Neural progenitor cell (in vitro differentiated cells): ENCODE measurements around the gene NR3C2. TPM values are rescaled to one million over a fixed set of nuclear protein-coding genes. Genes with fewer than 3 reads are reported as not detected.

Source experiments
- DNase-seq: peaks from one replicate; pipeline ENCODE4 v3.0.0-alpha.2; 2016; ENCODE audit warnings: low spot score
- H2AFZ ChIP-seq: fragments of 200-600 bp; sonication (generic); replicated peaks from 2 replicates; pipeline ENCODE4 v1.6.1; 2016; ENCODE audit warnings: antibody characterized with exemption
- H3F3A ChIP-seq: fragments of 200-600 bp; sonication (generic); 2 replicates; pipeline ENCODE4 v1.6.1; 2016; ENCODE audit warnings: antibody characterized with exemption, low read depth
- H3K27ac ChIP-seq: fragments of 200-600 bp; sonication (generic); 2 replicates; pipeline ENCODE4 v1.5.1; 2016; ENCODE audit warnings: mild to moderate bottlenecking
- H3K27me3 ChIP-seq: fragments of 200-600 bp; sonication (generic); 2 replicates; pipeline ENCODE4 v1.6.1; 2016; ENCODE audit warnings: mild to moderate bottlenecking, moderate library complexity
- H3K36me3 ChIP-seq: fragments of 200-600 bp; sonication (generic); 2 replicates; pipeline ENCODE4 v1.5.1; 2016
- H3K4me1 ChIP-seq: fragments of 200-600 bp; sonication (generic); 2 replicates; pipeline ENCODE4 v1.6.1; 2016; ENCODE audit warnings: mixed run types
- H3K4me2 ChIP-seq: fragments of 200-600 bp; sonication (generic); 2 replicates; pipeline ENCODE4 v1.6.1; 2016
- H3K4me3 ChIP-seq: fragments of 200-600 bp; sonication (generic); 2 replicates; pipeline ENCODE4 v1.5.1; 2016
- H3K79me2 ChIP-seq: fragments of 200-600 bp; sonication (generic); 2 replicates; pipeline ENCODE4 v1.6.1; 2016; ENCODE audit warnings: low read depth
- H3K9ac ChIP-seq: fragments of 200-600 bp; sonication (generic); 2 replicates; pipeline ENCODE4 v1.6.1; 2016
- H3K9me3 ChIP-seq: fragments of 200-600 bp; sonication (generic); 2 replicates; pipeline ENCODE4 v1.5.1; 2016; ENCODE audit warnings: low read depth
- H4K20me1 ChIP-seq: fragments of 200-600 bp; sonication (generic); 2 replicates; pipeline ENCODE4 v1.6.1; 2016; ENCODE audit warnings: low read depth
- H3K27ac Mint-ChIP-seq: 3 replicates; pipeline ENCODE4 v1.8.0; 2021; ENCODE audit warnings: mixed read lengths
- H3K27me3 Mint-ChIP-seq: 2 replicates; pipeline ENCODE4 v1.8.0; 2022; ENCODE audit warnings: low read depth, mild to moderate bottlenecking, inconsistent platforms, moderate library complexity, mixed read lengths; ENCODE audit not compliant: insufficient read depth
- H3K36me3 Mint-ChIP-seq: 3 replicates; pipeline ENCODE4 v1.8.0; 2021; ENCODE audit warnings: mixed read lengths
- H3K4me1 Mint-ChIP-seq: 3 replicates; pipeline ENCODE4 v1.8.0; 2021; ENCODE audit warnings: mixed read lengths
- H3K4me3 Mint-ChIP-seq: 3 replicates; pipeline ENCODE4 v1.8.0; 2021; ENCODE audit warnings: mild to moderate bottlenecking, moderate library complexity, mixed read lengths
- H3K9me3 Mint-ChIP-seq: 3 replicates; pipeline ENCODE4 v1.8.0; 2020; ENCODE audit warnings: mixed read lengths
- EZH2 ChIP-seq: fragments of 200-600 bp; sonication (generic); IDR thresholded peaks from 2 replicates; pipeline ENCODE4 v1.6.1; 2017; ENCODE audit warnings: antibody characterized with exemption, mild to moderate bottlenecking, moderate library complexity
- EZH2phosphoT487 ChIP-seq: fragments of 200-600 bp; sonication (generic); IDR thresholded peaks from 2 replicates; pipeline ENCODE4 v1.6.1; 2017; ENCODE audit warnings: antibody characterized with exemption
- total RNA-seq: library from RNA; depleted of rRNA; stranded (reverse); fragments of >200 nt; gene quantifications from 2 replicates; pipeline ENCODE4 v1.2.3, GENCODE V29; 2015; ENCODE audit warnings: low replicate concordance
- TF ChIP-seq, protein P1 (sequence below): fragments of 200-600 bp; sonication (generic); IDR thresholded peaks from 2 replicates; pipeline ENCODE4 v1.5.1; 2017; ENCODE audit warnings: antibody characterized with exemption, mild to moderate bottlenecking

NR3C2 gene
- total RNA-seq, 1 donor from 2014 or later = 0.73 TPM

DNA sequence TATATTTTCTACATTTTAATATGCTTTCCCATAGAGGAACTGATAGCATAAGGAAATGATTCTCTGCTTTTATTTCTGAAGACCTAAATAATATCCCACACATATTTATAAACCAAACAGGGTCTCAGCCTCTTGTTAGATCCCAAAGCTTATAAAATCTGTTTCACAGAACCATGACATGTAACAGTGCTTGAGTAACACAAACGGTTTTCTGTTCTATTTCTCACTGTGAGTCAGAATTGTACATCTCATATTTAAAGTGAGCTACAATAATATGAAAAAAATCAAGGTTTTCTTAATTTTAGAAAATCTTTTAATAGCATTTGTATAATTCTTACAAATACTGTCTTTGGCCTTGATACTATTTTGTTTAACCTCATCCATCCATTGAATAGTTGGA, 51.2 kb downstream of the NR3C2 start:
- Histone ChIP-seq H3K27me3 (no peaks in the 10 kb centered on the region), H2AFZ (no peak overlapping the region), H3K9me3 (no peaks in the 10 kb centered on the region), H3K36me3 (no peaks in the 10 kb centered on the region), H3K27ac (no peak overlapping the region), H3K4me3 (no peak overlapping the region), H3K4me2 (no peak overlapping the region), H3K4me1 (no peaks in the 10 kb centered on the region), H3K79me2 (no peaks in the 10 kb centered on the region), H3K9ac (no peak overlapping the region), H4K20me1 (no peaks in the 10 kb centered on the region), H3F3A (no peaks in the 10 kb centered on the region)
- H3K36me3 Mint-ChIP-seq = no peaks in the 10 kb centered on the region
- peaks cover 1% of the 10 kb centered on the region for H3K9me3 Mint-ChIP-seq
- H3K27ac Mint-ChIP-seq = no peak overlapping the region
- TF ChIP-seq EZH2phosphoT487 = no peak
- TF ChIP-seq EZH2 = no peak
- TF ChIP-seq, protein P1, sequence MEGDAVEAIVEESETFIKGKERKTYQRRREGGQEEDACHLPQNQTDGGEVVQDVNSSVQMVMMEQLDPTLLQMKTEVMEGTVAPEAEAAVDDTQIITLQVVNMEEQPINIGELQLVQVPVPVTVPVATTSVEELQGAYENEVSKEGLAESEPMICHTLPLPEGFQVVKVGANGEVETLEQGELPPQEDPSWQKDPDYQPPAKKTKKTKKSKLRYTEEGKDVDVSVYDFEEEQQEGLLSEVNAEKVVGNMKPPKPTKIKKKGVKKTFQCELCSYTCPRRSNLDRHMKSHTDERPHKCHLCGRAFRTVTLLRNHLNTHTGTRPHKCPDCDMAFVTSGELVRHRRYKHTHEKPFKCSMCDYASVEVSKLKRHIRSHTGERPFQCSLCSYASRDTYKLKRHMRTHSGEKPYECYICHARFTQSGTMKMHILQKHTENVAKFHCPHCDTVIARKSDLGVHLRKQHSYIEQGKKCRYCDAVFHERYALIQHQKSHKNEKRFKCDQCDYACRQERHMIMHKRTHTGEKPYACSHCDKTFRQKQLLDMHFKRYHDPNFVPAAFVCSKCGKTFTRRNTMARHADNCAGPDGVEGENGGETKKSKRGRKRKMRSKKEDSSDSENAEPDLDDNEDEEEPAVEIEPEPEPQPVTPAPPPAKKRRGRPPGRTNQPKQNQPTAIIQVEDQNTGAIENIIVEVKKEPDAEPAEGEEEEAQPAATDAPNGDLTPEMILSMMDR = no peak
- no peaks in the 10 kb centered on the region for H3K27me3 Mint-ChIP-seq
- peaks cover 9% of the 10 kb centered on the region for H3K4me1 Mint-ChIP-seq
- no peak overlapping the region for H3K4me3 Mint-ChIP-seq
- DNase-seq = no peak

DNA sequence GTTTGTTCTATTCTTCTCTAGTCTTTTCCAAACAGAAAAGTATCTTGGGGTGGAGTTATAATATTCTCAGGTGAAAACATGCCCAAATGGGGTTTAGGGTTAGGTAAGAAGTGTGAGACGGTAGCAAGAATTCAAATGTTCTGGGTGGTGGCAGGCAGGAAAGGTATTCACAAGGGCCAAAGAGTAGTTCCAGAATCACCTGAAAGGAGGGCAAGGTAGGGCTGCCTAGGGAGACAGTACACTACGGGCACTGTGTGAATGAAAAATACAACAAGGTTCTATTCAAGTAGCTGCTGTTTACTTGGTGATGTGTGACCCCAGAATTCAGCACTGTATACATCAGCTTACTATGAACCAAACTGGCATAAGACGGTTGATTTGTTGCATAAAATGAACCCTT, 51.9 kb downstream of the NR3C2 start:
- H3K27ac ChIP-seq = no peak overlapping the region
- no peaks in the 10 kb centered on the region for H3K36me3 ChIP-seq
- H2AFZ ChIP-seq = no peak overlapping the region
- DNase-seq = no peak
- Mint-ChIP-seq H3K4me3 (no peak overlapping the region), H3K27ac (no peak overlapping the region), H3K27me3 (no peaks in the 10 kb centered on the region), H3K9me3 (peaks cover 2% of the 10 kb centered on the region), H3K36me3 (no peaks in the 10 kb centered on the region), H3K4me1 (peaks cover 9% of the 10 kb centered on the region)
- TF ChIP-seq EZH2 = no peak
- TF ChIP-seq EZH2phosphoT487 = no peak
- TF ChIP-seq, protein P1 = no peak
- no peak overlapping the region for H3K4me3 ChIP-seq
- no peaks in the 10 kb centered on the region for H4K20me1 ChIP-seq
- H3F3A ChIP-seq = no peaks in the 10 kb centered on the region
- no peaks in the 10 kb centered on the region for H3K9me3 ChIP-seq
- H3K4me1 ChIP-seq = no peaks in the 10 kb centered on the region
- H3K27me3 ChIP-seq = no peaks in the 10 kb centered on the region
- no peaks in the 10 kb centered on the region for H3K79me2 ChIP-seq
- H3K9ac ChIP-seq = no peak overlapping the region
- no peak overlapping the region for H3K4me2 ChIP-seq

DNA sequence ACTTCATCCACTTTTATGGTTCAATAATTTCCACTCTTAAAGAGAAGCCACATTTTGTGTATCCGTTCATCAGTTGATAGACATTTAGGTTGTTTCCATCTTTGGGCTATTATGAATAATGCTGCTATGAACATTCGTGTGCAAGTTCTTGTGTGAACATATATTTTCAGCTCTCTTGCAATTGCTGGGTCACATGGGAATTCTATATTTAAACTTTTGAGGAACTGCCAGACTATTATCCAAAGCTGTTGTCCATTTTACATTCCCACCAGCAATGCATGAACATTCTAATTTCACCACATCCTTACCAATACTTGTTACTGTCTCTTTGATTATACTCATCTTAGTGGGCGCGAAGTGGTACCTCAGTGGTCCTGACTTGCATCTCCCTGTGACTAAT, 61.9 kb downstream of the NR3C2 start:
- no peaks in the 10 kb centered on the region for H3K36me3 ChIP-seq
- H3K27ac Mint-ChIP-seq = no peak overlapping the region
- no peak overlapping the region for H2AFZ ChIP-seq
- H3K36me3 Mint-ChIP-seq = no peaks in the 10 kb centered on the region
- no peaks in the 10 kb centered on the region for H3K9me3 ChIP-seq
- TF ChIP-seq, protein P1 = no peak
- no peak for TF ChIP-seq EZH2
- TF ChIP-seq EZH2phosphoT487 = no peak
- H3K27me3 Mint-ChIP-seq = no peaks in the 10 kb centered on the region
- no peak overlapping the region for H3K9ac ChIP-seq
- H3K4me3 ChIP-seq = no peak overlapping the region
- DNase-seq = no peak
- H3K9me3 Mint-ChIP-seq = no peaks in the 10 kb centered on the region
- H3K27ac ChIP-seq = no peak overlapping the region
- H3K27me3 ChIP-seq = no peaks in the 10 kb centered on the region
- no peaks in the 10 kb centered on the region for H3K4me1 ChIP-seq
- H3K4me2 ChIP-seq = no peak overlapping the region
- H3K4me1 Mint-ChIP-seq = no peaks in the 10 kb centered on the region
- no peaks in the 10 kb centered on the region for H3K79me2 ChIP-seq
- no peaks in the 10 kb centered on the region for H3F3A ChIP-seq
- no peaks in the 10 kb centered on the region for H4K20me1 ChIP-seq
- H3K4me3 Mint-ChIP-seq = no peak overlapping the region
